HepG2 (cell line): Measurements from ENCODE around the gene ABCD1. TPM values are rescaled to one million over a fixed set of nuclear protein-coding genes. Genes with fewer than 3 reads are reported as not detected.

Experiments
- ARNTL ChIP-seq: sonication (generic); formaldehyde crosslinking; IDR thresholded peaks from 2 replicates; pipeline ENCODE4 v1.4.0; 2020; ENCODE audit warnings: mild to moderate bottlenecking, missing genetic modification reagents
- BHLHE40 ChIP-seq: IDR thresholded peaks from 2 replicates; pipeline ENCODE4 v1.6.1; 2011; ENCODE audit warnings: low read length, improper control_type of control experiment
- E2F2 ChIP-seq: sonication (generic); formaldehyde crosslinking; IDR thresholded peaks from 2 replicates; pipeline ENCODE4 v1.4.0; 2020; ENCODE audit warnings: missing genetic modification reagents, borderline replicate concordance
- MAX ChIP-seq: IDR thresholded peaks from 2 replicates; pipeline ENCODE4 v1.6.1; 2012; ENCODE audit warnings: inconsistent platforms
- MYNN ChIP-seq: sonication (generic); formaldehyde crosslinking; IDR thresholded peaks from 2 replicates; pipeline ENCODE4 v1.4.0; 2020; ENCODE audit warnings: mild to moderate bottlenecking, low read depth, missing genetic modification reagents
- PITX1 ChIP-seq: sonication (generic); formaldehyde crosslinking; IDR thresholded peaks from 2 replicates; pipeline ENCODE4 v1.5.1; 2020; ENCODE audit warnings: mild to moderate bottlenecking, missing genetic modification reagents
- RAD51 ChIP-seq: fragments of 450-650 bp; IDR thresholded peaks from 2 replicates; pipeline ENCODE4 v1.6.1; 2016; ENCODE audit warnings: borderline replicate concordance
- SMARCC2 ChIP-seq: fragments of 450-650 bp; IDR thresholded peaks from 2 replicates; pipeline ENCODE4 v1.6.1; 2017; ENCODE audit warnings: antibody characterized with exemption, mild to moderate bottlenecking
- SRSF4 ChIP-seq: fragments of 200-400 bp; formaldehyde crosslinking; IDR thresholded peaks from one replicate; pipeline ENCODE4 v1.6.1; 2018; ENCODE audit warnings: mild to moderate bottlenecking, low read depth, low read length, moderate library complexity; ENCODE audit not compliant: poor library complexity, severe bottlenecking
- XRCC5 ChIP-seq: fragments of 200-400 bp; formaldehyde crosslinking; optimal IDR thresholded peaks from 2 replicates; pipeline ENCODE3; 2017; ENCODE audit warnings: mild to moderate bottlenecking, low read length
- ZC3H4 ChIP-seq: sonication (generic); formaldehyde crosslinking; IDR thresholded peaks from 2 replicates; pipeline ENCODE4 v1.4.0; 2020; ENCODE audit warnings: missing genetic modification reagents, borderline replicate concordance
- ZFP90 ChIP-seq: sonication (generic); formaldehyde crosslinking; IDR thresholded peaks from 2 replicates; pipeline ENCODE4 v1.8.0; 2022; ENCODE audit warnings: missing genetic modification reagents, mild to moderate bottlenecking, inconsistent platforms, borderline replicate concordance
- ZNF136 ChIP-seq: sonication (generic); formaldehyde crosslinking; IDR thresholded peaks from 2 replicates; pipeline ENCODE4 v1.8.1; 2022; ENCODE audit warnings: low read depth, mild to moderate bottlenecking, moderate library complexity, missing genetic modification reagents
- ZNF282 ChIP-seq: fragments of 450-650 bp; IDR thresholded peaks from 2 replicates; pipeline ENCODE4 v1.6.1; 2018; ENCODE audit not compliant: partially characterized antibody
- polyA plus RNA-seq, 8 experiments: library from polyadenylated mRNA; depleted of rRNA in 3 of 8; stranded (reverse) in 7 of 8; unstranded in 1 of 8; fragments of >200 nt; fragmentation: Illumina TruSeq in 4 of 8; extraction: Trizol in 4 of 8; gene quantifications; 2 replicates each; pipeline versions ENCODE4 v1.2.1 to v1.2.3, GENCODE V29; 2011 to 2016; ENCODE audit warnings: low read depth in 4 of 8, missing spikeins in 1 of 8, mixed read lengths in 1 of 8; ENCODE audit not compliant: insufficient read depth in 1 of 8
- total RNA-seq, 5 experiments: library from RNA; depleted of rRNA; stranded (reverse); fragments of >200 nt; fragmentation: Illumina TruSeq; extraction: Trizol; gene quantifications; 2 replicates each; pipeline ENCODE4 v1.2.3, GENCODE V29; 2016; ENCODE audit warnings: low read depth in 1 of 5
- TF ChIP-seq, protein P1 (sequence below), 2 experiments: sonication (generic) in 1 of 2; formaldehyde crosslinking in 1 of 2; IDR thresholded peaks; 2 replicates each; pipeline versions ENCODE4 v1.5.1 to v1.6.1; 2011 to 2020; ENCODE audit warnings: borderline replicate concordance in 1 of 2, low read depth in 1 of 2, low read length in 1 of 2, mild to moderate bottlenecking in 1 of 2, missing genetic modification reagents in 1 of 2, moderate library complexity in 1 of 2
- TF ChIP-seq, protein P2 (sequence below): sonication (generic); formaldehyde crosslinking; IDR thresholded peaks from 2 replicates; pipeline ENCODE4 v1.4.0; 2020; ENCODE audit warnings: mild to moderate bottlenecking, missing genetic modification reagents

ABCD1 gene
- total and polyA plus RNA-seq, 2 of the 13 experiments (the other 11 are each of a cell fraction or from before 2014, with no cell fraction given): 11.4 to 15.9 TPM

DNA sequence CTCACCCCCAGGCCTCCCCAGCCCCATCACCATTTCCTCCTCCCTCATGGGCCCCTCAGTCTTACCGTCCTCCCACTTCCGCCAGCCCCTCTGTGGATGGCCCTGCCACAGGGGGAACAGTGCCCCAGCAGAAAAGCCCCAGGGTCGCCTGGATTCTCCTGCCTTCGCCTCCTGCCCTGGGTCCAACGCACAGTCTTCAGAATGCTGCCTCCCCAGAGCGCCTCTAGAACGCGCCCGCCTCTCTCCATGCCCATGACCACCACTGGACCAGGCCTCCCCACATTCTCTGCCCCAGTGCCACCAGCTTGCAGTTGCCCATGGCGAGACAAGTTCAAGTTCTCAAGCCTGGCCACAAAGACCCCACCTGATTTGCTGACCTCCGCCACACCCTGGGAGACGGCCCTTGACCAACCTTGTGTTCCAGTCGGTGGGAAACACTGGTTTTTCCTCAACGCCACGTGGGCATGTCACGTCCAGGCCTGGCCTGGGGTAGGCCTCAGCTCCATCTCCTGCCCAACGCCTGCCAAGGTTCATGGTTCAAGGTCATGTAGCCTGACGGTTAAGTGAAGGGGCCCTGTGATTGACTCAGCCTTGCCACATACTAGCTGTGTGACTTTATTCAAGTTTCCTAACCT, 38.8 kb downstream of the ABCD1 start (continued):
- TF ChIP-seq, protein P1, sequence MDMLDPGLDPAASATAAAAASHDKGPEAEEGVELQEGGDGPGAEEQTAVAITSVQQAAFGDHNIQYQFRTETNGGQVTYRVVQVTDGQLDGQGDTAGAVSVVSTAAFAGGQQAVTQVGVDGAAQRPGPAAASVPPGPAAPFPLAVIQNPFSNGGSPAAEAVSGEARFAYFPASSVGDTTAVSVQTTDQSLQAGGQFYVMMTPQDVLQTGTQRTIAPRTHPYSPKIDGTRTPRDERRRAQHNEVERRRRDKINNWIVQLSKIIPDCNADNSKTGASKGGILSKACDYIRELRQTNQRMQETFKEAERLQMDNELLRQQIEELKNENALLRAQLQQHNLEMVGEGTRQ (IDR thresholded peaks at IDR 0.05; ENCODE audit: low read depth, low read length): peak; percentile 91
- TF ChIP-seq, protein P1 (CRISPR knock-in tag; IDR thresholded peaks at IDR 0.05; ENCODE audit: borderline replicate concordance): peak; percentile 83; the same call in 1 of the 2 replicates
- peak; percentile 86 for TF ChIP-seq BHLHE40
- TF ChIP-seq RAD51: peak; percentile 67; the same call in 1 of the 2 replicates
- TF ChIP-seq, protein P2, sequence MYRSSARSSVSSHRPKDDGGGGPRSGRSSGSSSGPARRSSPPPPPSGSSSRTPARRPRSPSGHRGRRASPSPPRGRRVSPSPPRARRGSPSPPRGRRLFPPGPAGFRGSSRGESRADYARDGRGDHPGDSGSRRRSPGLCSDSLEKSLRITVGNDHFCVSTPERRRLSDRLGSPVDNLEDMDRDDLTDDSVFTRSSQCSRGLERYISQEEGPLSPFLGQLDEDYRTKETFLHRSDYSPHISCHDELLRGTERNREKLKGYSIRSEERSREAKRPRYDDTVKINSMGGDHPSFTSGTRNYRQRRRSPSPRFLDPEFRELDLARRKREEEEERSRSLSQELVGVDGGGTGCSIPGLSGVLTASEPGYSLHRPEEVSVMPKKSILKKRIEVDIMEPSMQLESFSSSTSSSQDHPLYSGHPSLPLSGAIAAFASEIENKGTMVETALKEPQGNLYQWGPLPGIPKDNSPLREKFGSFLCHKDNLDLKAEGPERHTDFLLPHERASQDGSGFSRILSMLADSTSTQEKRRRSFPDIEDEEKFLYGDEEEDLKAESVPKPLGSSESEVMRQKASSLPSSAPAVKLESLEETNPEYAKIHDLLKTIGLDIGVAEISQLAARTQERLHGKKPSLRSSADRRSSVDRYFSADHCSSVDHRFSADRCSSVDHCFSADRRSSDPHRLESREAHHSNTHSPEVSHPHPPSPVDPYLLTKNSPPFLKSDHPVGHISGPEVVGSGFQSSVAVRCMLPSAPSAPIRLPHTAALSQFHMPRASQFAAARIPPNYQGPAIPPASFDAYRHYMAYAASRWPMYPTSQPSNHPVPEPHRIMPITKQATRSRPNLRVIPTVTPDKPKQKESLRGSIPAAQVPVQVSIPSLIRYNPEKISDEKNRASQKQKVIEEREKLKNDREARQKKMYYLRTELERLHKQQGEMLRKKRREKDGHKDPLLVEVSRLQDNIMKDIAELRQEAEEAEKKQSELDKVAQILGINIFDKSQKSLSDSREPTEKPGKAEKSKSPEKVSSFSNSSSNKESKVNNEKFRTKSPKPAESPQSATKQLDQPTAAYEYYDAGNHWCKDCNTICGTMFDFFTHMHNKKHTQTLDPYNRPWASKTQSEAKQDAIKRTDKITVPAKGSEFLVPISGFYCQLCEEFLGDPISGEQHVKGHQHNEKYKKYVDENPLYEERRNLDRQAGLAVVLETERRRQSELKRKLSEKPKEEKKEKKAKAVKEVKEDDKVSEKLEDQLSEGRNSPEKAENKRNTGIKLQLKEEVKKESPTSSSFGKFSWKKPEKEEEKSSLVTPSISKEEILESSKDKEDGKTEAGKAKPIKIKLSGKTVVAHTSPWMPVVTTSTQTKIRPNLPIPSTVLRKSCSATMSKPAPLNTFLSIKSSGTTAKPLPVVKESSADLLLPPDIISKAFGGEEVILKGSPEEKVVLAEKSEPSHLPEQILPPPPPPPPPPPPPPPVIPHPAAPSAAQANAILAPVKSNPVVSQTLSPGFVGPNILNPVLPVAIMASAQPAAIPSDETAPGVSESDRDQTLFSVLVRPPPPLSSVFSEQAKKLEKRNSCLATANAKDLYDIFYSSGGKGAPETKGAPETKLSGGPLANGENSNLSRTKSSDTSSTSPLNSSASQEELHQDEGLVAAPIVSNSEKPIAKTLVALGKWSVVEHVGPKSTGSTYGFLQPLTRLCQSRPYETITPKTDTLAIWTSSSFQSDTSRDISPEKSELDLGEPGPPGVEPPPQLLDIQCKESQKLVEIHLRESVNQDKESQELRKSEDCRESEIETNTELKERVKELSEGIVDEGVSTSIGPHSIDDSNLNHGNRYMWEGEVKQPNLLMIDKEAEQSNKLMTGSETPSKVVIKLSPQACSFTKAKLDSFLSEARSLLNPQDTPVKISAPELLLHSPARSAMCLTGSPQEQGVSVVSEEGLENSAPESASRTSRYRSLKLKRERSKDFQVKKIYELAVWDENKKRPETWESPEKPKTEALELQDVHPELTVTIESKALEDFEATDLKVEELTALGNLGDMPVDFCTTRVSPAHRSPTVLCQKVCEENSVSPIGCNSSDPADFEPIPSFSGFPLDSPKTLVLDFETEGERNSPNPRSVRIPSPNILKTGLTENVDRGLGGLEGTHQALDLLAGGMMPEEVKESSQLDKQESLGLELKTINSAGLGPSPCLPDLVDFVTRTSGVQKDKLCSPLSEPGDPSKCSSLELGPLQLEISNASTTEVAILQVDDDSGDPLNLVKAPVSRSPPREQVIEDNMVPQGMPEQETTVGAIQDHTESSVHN (CRISPR knock-in tag): no peak
- TF ChIP-seq ZFP90 (CRISPR knock-in tag): no peak
- no peak for TF ChIP-seq MYNN
- no peak for TF ChIP-seq XRCC5
- TF ChIP-seq E2F2 (CRISPR knock-in tag): no peak
- no peak for TF ChIP-seq SMARCC2
- TF ChIP-seq MAX: peak; percentile 89
- TF ChIP-seq PITX1 (CRISPR knock-in tag): no peak
- no peak for TF ChIP-seq ZNF282
- TF ChIP-seq SRSF4: no peak
- no peak for TF ChIP-seq ZNF136
- TF ChIP-seq ARNTL (CRISPR knock-in tag): peak; percentile 93
- TF ChIP-seq ZC3H4 (CRISPR knock-in tag): no peak
